IMR-90 (cell line): ENCODE measurements around the gene ATP8B3.

ENCODE experiments used
- CTCF ChIP-seq: conservative IDR thresholded peaks from 2 replicates; pipeline ENCODE4 v1.5.1; 2012; ENCODE audit warnings: mild to moderate bottlenecking, low read depth, low read length, improper control_type of control experiment
- FOS ChIP-seq: fragments of 150-350 bp; IDR thresholded peaks from 2 replicates; pipeline ENCODE4 v1.6.1; 2016; ENCODE audit warnings: low read depth, low read length
- POLR2A ChIP-seq: IDR thresholded peaks from 2 replicates; pipeline ENCODE4 v1.6.1; 2012; ENCODE audit warnings: mild to moderate bottlenecking, low read depth, low read length

GRCh38 chr19:1779574-1779973 is 32.5 kb downstream of the ATP8B3 start:
- no peak for TF ChIP-seq FOS
- TF ChIP-seq CTCF, result no peak
- TF ChIP-seq POLR2A, result no peak
